Neutrophil (primary cell): ENCODE results near the gene DLGAP3.
"Not testable (repeated sequence)": the region's sequence is repeated elsewhere in the genome, so short reads cannot be mapped to it uniquely, and the experiment has no call there.

Experiments used
- H3K27ac ChIP-seq: fragments of 200-600 bp; sonication (generic); 2 replicates; pipeline ENCODE4 v1.5.1; 2016; ENCODE audit warnings: mild to moderate bottlenecking, moderate library complexity
- H3K27me3 ChIP-seq: fragments of 200-600 bp; sonication (generic); 2 replicates; pipeline ENCODE4 v1.6.0; 2016; ENCODE audit warnings: mild to moderate bottlenecking
- H3K36me3 ChIP-seq: fragments of 200-600 bp; sonication (generic); 2 replicates; pipeline ENCODE4 v1.5.1; 2017
- H3K4me1 ChIP-seq, 2 experiments: fragments of 200-600 bp in 1 of 2; sonication (generic) in 1 of 2; 1 replicate in 1 of 2; 2 replicates in 1 of 2; pipeline versions ENCODE4 v1.5.1 to v1.6.1; 2013 to 2016; ENCODE audit warnings: low read depth in 1 of 2, low read length in 1 of 2, mild to moderate bottlenecking in 1 of 2, moderate library complexity in 1 of 2; ENCODE audit not compliant: control insufficient read depth in 1 of 2, insufficient read depth in 1 of 2
- H3K4me3 ChIP-seq, 2 experiments: fragments of 200-600 bp in 1 of 2; sonication (generic) in 1 of 2; 1 replicate in 1 of 2; 2 replicates in 1 of 2; pipeline ENCODE4 v1.5.1; 2013 to 2016; ENCODE audit warnings: low read depth in 1 of 2, low read length in 1 of 2, mild to moderate bottlenecking in 1 of 2, moderate library complexity in 1 of 2
- H3K9me3 ChIP-seq: fragments of 200-600 bp; sonication (generic); 2 replicates; pipeline ENCODE4 v1.5.1; 2016
- TF ChIP-seq, protein P1 (sequence below): fragments of 200-600 bp; sonication (generic); IDR thresholded peaks from 2 replicates; pipeline ENCODE4 v1.5.1; 2016; ENCODE audit warnings: antibody characterized with exemption

Gene DLGAP3

DNA sequence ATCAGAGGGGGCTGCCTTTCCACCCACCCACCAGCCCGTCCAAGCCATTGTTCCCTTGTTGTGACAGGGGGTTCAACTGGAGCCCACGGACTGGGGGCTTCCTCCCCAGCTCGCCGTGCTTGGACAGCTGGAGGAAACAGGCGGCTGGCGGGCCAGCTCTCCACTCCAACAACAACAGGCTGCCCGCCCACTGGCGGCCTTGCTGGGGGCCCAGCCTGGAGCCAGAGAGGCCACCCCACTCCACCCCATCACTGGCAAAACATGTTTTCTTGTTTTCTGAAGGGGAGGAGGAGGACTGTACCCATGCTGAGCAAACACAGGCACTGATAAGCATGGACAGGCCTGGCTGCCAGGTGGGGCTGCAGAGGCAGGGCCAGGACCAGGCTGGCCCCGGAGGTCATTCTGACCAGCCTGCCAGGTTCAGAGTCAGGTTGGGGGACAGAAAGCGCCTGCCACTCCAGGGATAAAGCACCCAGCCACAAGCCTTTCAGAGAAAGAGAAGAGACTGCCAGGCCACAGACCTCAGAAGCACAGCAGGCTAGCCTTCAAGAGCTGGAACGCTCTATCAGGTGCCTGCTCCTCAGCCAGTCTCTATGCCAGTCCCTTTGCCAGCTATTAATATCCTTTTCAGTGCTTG, 103.9 kb downstream of the DLGAP3 start:
- H3K27ac ChIP-seq = no peak overlapping the region
- TF ChIP-seq, protein P1, sequence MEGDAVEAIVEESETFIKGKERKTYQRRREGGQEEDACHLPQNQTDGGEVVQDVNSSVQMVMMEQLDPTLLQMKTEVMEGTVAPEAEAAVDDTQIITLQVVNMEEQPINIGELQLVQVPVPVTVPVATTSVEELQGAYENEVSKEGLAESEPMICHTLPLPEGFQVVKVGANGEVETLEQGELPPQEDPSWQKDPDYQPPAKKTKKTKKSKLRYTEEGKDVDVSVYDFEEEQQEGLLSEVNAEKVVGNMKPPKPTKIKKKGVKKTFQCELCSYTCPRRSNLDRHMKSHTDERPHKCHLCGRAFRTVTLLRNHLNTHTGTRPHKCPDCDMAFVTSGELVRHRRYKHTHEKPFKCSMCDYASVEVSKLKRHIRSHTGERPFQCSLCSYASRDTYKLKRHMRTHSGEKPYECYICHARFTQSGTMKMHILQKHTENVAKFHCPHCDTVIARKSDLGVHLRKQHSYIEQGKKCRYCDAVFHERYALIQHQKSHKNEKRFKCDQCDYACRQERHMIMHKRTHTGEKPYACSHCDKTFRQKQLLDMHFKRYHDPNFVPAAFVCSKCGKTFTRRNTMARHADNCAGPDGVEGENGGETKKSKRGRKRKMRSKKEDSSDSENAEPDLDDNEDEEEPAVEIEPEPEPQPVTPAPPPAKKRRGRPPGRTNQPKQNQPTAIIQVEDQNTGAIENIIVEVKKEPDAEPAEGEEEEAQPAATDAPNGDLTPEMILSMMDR = no peak
- H3K9me3 ChIP-seq = no peaks in the 10 kb centered on the region
- no peaks in the 10 kb centered on the region for H3K4me1 ChIP-seq
- H3K4me3 ChIP-seq = no peak overlapping the region
- H3K36me3 ChIP-seq = no peaks in the 10 kb centered on the region
- H3K27me3 ChIP-seq = no peaks in the 10 kb centered on the region

DNA sequence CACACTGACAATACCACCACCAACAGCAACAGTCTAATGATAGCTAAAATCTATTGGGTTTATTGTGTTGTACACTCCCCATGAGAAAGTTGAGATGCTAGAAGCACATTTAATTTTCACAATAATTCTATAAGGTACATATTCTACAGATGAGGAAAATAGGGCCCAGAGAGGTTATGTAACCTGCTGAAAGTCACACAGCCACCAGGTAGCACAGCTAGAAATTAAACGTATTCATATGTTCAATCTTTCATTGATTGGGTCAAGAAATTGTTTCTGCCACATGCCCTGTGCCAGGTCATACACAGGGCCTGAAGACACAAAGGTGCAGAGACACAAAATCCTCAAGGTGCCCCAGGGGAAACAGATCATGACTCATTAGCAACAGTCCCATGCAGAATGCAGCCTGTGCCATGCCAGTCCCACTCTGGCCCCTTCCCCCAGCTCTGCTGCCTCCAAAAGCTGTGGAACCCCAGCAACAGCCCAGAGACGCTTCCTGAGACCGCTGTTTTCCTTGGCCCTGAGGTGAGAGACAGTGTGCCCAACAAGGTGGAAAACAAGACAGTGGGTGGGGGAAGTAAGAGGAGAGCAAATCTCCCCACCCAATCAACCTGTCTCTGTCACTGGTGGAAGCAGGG, 104.5 kb downstream of the DLGAP3 start:
- no peaks in the 10 kb centered on the region for H3K36me3 ChIP-seq
- no peak overlapping the region for H3K4me3 ChIP-seq
- no peaks in the 10 kb centered on the region for H3K27me3 ChIP-seq
- H3K27ac ChIP-seq = no peak overlapping the region
- no peaks in the 10 kb centered on the region for H3K4me1 ChIP-seq
- TF ChIP-seq, protein P1 = no peak
- no peaks in the 10 kb centered on the region for H3K9me3 ChIP-seq

DNA sequence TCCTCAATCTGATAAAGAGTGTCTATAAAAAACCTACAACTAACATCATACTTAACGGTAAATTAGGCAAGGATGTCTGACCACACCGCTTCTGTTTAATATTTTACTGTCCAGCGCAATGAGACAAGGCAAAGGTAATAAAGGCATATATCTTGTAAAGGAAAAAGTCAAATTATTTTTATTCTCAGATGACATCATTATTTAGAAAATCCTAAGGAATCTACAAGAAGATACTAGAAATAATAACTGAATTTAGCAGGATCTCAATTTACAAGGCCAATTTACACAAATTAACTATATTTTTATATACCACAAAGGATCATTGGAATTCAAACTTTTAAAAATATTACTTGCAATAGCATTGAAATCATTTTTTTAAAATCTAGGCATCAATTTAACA, 107.2 kb downstream of the DLGAP3 start:
- Histone ChIP-seq H3K27me3 (no peaks in the 10 kb centered on the region), H3K36me3 (no peaks in the 10 kb centered on the region), H3K27ac (no peak overlapping the region), H3K9me3 (no peaks in the 10 kb centered on the region), H3K4me3 (no peak overlapping the region), H3K4me1 (no peaks in the 10 kb centered on the region)
- TF ChIP-seq, protein P1 = no peak

DNA sequence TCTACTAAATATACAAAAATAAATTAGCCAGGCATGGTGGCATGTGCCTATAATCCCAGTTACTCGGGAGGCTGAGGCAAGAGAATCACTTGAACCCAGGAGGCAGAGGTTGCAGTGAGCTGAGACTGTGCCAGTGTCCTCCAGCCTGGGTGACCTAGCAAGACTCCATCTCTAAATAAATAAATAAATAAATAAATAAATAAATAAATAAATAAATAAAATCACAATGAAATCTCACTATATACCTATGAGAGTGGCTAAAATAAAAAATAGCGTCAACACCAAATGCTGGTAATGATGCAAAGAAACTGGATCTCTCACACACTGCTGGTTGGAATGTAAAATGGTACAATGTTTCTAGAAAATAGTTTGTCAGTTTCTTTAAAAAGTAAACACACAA, 110.6 kb downstream of the DLGAP3 start:
- not testable (repeated sequence) for H3K27ac ChIP-seq, H3K4me3 ChIP-seq, H3K36me3 ChIP-seq, H3K27me3 ChIP-seq, H3K9me3 ChIP-seq, H3K4me1 ChIP-seq

DNA sequence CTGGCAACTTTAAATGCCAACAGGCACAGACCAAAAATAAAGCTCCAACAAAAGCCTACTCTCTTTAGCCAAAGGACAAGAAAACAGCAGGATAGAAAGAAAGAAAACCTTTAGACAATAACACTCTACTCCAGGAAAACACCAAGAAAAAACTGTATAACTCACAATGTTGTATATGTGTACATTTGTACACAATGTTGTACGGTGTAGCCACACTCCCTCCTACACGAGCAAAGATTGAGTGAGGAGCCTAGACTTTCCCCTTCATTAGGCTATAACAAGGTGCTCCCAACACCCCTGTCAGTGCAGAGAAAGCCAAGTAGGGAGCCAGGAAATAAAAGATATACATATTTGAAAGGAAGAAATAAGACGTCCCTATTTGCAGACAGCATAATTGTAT, 112.7 kb downstream of the DLGAP3 start:
- TF ChIP-seq, protein P1 = no peak
- Histone ChIP-seq H3K27ac (no peak overlapping the region), H3K9me3 (no peaks in the 10 kb centered on the region), H3K4me3 (no peak overlapping the region), H3K36me3 (no peaks in the 10 kb centered on the region), H3K4me1 (no peaks in the 10 kb centered on the region), H3K27me3 (no peaks in the 10 kb centered on the region)

DNA sequence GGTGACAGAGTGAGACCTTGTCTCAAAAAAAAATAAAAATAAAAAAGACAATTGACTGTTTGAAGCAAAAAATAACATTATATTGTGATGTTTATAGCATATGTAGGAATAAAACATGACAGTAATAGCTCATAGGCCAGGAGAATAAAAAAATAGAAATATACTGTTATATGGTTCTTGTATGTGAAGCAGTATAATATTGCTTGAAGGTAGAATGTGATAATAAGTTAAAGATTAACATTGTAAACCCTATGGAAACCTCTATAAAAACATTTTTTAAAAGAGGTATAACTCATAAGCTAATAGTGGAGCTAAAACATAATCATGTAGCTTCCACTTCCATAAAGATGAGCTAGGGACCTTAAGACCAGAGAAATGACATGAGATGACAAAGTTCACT, 113.1 kb downstream of the DLGAP3 start:
- no peaks in the 10 kb centered on the region for H3K4me1 ChIP-seq
- no peak overlapping the region for H3K4me3 ChIP-seq
- H3K9me3 ChIP-seq = no peaks in the 10 kb centered on the region
- no peak overlapping the region for H3K27ac ChIP-seq
- H3K36me3 ChIP-seq = no peaks in the 10 kb centered on the region
- no peaks in the 10 kb centered on the region for H3K27me3 ChIP-seq
- TF ChIP-seq, protein P1 = no peak
